UCSD-AML1 (cell line): Measurements from ENCODE around the gene CEBPG.
A peak's percentile ranks its signal among the peaks of the same experiment; 100 is the strongest.

Experiments used
- DNase-seq: peaks from one replicate; lab custom pipeline; 2025; ENCODE audit not compliant: unreplicated experiment; lab: John Stamatoyannopoulos, UW

The CEBPG gene

DNA sequence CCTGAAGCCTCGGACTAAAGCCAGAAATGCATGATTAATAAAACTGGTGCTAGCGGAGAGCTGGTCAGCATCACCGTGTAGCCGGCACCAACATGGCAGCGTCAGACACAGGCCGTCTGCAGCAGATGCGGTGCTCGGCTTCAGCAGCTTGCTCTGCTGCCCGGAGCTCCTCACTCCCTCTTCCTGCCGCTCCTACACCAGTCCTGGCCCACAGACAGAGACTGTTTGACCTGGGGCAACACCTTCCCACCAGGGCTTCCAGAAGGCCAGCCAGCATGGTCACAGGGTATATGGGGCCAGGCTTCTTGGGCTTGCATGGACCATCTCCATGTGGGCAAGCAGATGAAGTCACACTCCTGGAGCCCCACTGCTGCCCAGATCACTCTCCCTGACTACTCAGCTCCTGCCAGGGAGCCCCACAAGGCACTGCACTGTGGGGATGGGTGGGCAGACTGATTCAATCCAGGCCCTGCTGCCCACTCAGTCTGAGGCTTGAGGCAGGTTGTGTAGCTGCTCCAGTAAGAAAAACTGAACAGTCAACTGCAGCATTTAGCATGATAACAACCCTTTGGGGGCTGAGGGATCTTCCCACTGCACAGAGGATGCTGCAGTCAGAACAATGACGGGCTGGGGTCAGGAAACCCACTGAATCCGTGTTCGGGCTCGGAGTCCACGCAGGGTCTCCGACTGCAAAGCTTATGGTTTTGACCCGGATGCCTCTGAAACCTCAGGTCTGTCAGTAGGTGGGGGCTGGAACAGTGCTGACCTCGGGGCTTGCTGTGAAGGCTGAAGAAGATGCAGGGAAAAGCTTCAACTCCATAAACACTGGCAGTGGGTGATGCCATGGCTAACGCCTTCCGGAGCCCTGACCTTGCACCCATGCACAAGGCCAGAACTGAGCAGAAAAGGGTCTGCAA, 45.6 kb downstream of the CEBPG start:
- no peak for DNase-seq

DNA sequence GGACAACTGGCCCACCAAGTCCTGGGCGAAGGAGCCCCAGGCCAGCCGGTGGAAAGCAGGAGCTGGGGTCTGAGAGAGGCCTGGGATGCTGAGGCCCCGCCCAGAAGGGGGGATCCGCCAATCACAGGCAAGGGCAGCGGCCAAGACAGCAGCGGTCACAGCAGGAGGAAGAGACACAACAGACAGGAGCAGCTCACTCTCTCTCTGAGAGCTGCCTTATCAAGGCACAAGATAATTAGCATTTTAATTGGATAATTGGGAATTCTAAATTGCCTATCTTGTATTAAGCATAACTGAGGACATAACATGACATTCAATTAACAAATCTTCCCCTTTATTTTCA, 46.2 kb downstream of the CEBPG start:
- no peak for DNase-seq

DNA sequence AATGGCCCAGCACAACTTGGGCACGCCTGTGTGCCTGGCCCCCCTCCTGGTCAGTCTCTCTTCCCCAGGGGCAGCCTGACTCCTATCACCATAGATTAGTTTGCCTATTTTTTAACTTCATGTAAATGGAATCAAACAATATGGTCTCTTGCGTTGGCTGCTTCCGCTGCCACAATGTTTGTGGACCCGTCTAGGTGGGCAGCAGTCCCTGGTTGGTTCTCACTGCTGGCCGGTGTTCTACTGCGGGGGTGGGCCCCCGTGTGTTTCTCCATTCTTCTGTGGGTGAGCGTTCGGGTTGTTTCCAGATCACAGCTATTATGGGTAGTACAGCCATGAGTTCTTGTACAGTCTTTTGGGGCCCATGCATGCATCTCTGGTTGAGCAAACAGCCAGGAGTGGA, 47.3 kb downstream of the CEBPG start:
- DNase-seq, result no peak

DNA sequence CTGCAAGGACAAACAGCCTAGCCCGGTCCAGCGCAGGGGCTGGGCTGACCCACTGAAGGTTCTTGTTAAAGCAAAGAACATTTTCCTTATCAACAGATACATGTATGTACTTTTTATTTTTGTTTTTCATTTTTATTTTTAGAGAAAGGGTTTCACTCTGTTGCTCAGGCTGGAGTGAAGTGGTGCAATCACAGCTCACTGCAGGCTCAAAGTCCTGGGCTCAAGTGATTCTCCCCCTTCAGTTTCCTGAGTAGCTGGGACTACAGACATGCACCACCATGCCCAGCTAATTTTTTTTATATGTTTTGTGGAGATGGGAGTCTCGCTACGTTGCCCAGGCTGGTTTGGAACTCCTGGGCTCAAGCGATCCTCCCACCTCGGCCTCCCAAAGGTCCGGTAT, 47.9 kb downstream of the CEBPG start:
- no peak for DNase-seq

DNA sequence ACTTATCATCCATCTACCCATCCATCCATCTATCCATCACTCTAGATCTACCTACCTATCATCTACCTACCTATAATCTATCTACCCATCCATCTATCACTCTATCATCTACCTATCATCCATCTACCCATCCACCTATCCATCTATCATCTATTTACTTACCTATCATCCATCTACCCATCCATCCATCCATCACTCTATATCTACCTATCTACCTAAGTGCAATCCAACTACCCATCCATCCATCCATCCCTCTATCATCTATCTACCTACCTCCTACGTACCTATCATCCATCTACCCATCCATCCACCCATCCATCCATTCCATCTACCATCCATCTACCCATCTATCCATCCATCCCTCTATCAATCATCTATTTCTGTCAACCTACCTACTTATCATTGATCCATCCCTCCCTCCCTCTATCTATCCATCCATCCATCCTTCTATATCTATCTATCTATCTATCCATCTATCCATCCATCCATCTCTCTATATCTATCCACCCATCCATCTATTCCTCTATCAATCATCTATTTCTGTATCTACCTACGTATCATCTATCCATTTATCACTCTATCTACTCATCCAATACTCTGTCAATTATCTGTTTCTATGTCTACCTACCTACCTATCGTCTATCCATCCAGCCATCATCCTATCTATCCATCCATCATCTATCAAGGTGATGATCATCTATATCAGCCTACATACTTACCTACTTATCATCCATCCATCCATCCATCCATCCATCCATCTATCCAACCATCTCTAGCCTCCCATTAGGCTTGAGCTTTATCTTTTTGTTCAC, 49.1 kb downstream of the CEBPG start:
- no peak for DNase-seq

DNA sequence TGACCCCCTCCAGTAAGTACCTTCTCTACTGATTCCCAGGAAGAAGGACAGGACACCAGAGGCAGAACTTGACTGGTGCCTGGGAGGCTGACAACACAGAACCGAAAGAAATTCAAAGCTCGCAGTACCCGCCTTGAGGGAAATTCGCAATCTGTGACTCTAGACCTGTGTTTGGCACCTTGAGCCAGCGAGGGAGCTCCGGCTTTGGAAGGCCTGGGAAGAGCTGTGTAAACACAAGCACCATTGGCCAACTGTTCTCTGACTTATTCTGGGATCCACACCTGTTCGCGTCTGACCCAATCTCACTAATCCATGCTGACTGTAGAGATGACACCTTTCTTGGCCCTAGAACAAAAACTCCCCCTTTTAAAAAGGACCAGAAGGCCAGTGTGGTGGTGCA, 50.7 kb downstream of the CEBPG start:
- DNase-seq, result no peak

DNA sequence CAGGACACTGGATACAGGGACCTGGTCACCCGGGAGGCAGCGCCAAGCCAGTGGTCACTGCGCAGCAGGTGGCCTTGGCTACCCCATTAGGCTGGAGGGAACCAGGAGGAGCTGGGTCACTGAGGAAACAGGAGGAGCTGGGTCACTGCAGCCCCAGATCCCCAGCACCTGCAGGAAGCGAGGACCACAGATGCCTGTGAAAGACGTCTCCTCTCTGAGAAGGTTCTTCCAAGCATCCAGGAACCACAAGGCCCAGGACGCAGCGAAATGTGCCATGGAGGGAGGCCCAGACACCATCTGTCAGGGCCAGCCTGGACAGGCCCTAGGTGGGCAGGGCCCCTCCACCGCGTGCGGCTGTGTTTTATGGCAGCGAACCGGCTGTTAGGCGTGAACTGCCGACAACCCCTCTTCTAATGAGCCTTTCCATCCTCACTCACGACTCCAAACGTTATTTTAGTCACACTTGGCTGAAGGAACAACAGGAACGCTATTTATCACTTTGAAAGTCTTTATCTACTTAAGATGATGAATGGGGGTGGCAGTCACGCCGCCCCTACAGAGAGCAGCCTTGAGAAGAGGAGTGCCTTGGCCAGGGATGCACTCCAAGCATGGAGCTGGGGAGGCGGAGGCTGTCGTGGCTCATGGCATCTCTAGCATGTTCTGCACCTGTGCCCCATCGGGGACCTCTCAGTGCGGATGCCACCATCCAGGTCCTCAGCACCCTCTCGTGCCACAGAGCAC, 53.3 kb downstream of the CEBPG start:
- DNase-seq, result no peak

DNA sequence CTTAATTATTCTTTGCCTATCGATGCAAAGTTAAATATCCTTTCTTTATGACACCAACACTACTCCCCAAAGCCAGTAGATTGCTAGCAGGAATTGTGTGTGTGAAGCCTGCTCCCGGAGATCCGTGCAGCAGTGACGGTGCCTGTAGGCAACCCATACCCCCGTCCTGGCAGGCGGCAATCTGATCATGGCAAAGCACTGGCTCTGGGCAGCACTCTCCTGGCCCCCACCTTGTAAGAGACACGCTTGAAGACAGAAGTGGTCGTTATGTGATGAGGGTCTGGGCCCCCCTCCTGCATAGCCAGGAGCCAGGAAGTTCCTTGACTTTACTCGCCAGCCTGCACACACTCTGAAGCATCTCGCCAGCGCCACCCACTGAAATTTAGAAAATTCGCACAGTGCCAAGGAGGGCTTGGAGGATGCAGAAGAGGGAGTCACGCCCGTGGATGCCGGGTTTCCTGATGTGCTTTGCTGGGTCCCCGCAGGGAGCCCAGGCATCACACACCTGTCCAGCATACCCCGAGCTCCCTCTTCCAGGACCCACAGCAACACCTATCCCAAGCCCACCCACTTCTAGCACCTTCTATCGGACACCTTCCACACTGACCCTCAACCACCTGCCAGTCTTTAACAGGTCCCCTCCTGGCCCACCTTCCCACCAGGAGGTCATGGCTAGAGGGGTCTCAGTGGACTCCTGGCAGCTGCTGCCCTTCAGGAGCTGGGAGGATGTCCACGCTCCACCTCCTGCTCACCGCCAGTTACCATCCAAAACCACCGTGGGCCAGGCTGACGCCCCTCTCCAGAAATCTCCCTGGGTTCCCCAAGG, 54.5 kb downstream of the CEBPG start:
- no peak for DNase-seq

DNA sequence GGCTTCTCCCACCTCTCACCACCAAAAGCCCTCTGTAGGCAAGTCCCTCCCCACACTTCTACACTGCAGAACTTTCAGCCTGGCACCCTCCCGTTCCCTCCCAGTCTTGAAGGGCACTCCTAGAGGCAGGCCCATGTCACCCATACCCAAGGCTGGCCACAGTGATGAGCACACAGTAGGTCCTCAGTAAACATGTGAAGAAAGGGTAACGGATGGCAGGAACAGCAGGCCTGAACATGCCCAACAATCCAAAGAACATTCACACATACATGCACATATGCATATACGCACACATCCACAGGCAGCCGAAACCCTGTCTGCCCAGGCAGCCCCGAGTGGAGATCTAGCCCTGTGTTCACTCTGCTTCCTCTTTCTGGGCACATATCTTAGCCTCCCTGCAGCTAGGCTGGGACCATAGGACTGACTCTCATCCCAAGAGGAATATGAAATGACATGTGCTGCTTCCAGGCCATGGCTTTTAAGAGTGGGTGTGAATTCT, 55.2 kb downstream of the CEBPG start:
- DNase-seq, result no peak

DNA sequence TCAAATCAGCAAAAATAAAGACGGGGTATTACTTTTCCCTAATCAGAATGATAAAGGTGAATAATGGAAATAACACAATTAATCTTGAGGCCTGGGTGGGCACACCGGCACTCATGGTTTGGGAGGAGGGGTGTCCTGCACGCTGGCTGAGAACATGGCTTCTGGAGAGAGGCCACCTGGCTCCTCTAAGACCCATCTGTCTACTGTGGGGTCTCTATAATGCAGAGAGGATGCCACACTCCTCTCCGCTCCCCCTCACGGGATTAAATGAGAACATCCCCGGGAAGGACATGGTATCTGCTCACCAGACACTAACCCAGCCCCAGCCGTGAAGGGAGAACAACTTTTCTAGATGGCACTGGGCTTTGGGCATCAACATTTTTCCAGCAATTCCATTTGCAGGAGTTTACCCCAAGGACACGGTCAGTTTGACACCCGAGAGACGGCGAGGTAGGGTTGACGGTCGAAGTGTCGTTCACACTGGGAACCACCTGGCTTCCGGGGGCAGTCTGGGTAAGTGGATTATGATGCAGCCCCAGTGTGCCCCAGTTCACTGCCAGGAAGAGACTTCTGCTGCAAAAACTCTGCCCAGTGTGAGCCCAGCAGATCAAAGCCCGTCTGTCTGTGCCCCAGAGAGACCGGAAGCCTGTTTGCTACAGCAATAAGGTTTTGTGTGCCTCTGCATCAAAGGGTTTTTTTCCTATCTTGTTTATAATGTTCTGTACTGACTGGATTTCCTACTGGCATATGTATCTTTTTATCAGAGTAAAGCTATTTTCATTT, 56.6 kb downstream of the CEBPG start:
- DNase-seq, result no peak

DNA sequence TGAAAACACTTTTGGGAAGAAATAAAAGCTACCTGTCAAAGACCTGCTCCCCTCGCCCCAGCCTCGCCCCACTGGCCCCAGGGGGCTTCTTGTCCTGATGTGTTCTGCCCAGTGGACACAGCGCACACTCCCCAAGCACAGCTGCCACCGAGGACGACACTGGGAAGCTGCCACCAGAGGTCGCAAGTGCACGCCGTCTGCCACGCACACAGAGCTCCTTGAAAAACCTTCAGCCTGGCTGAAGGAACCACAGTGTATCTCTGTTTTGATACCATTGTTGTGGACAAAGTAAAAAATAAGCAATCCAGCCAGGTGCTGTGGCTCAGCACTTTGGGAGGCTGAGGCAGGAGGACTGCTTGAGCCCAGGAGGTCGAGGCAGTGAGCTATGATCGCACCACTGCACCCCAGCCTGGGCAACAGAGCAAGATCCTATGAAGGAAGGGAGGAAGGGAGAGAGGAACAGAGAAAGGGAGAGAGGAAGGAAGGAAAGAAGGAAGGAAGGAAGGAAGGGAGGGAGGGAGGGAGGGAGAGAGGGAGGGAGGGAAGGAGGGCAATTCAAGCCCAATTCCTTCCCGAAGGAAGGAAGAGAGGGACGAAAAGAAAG, 57.3 kb downstream of the CEBPG start:
- DNase-seq, result peak; percentile 79

DNA sequence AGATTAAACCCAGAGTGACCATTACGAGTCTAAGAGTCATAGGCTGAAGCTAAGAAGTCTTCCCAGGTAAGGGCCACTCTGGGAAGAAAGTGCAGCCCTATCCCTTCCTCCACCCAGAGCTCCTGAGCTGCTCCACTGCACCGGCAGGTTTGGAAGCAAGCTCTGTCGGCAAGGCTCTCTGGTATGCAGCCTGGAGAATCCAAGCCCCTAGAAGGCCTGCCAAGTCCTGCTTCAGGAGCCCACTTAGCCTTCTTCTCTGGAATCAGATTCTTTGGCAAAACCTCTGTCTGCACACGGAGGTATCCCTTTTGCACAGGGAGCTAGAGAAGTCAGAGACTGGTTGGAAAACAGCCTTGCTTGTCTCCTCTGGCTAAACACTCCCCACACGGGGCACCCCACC, 58.5 kb downstream of the CEBPG start:
- DNase-seq, result no peak
